ENCODE measurements around the gene RASGRF2. TPM values are rescaled to one million over a fixed set of nuclear protein-coding genes. Genes with fewer than 3 reads are reported as not detected.

The RASGRF2 gene
- total RNA-seq, 1 donor from 2014 or later, result 4.8 TPM

GRCh38 chr5:81249240-81249639 is 289.1 kb downstream of the RASGRF2 start:
- intact Hi-C loops (cut with micrococcal nuclease), result no loop called here
- peaks cover 69% of the 10 kb centered on the region for H3K36me3 ChIP-seq
- no peak for DNase-seq
- peak overlapping the region; percentile 6 for H3K4me3 ChIP-seq
- H3K27ac ChIP-seq (replicated peaks), result peak overlapping the region; percentile 25
- H3K27me3 ChIP-seq (ENCODE audit: low read depth), result no peaks in the 10 kb centered on the region
- H3K9me3 ChIP-seq (replicated peaks), result no peaks in the 10 kb centered on the region
- TF ChIP-seq CTCF (IDR thresholded peaks at IDR 0.05; ENCODE audit: borderline replicate concordance), result no peak
- H3K4me1 ChIP-seq, result peaks cover 99% of the 10 kb centered on the region

GRCh38 chr5:81250004-81250403 is 289.8 kb downstream of the RASGRF2 start:
- H3K4me3 ChIP-seq, result no peak overlapping the region
- peak overlapping the region; percentile 20 for H3K27ac ChIP-seq (replicated peaks)
- intact Hi-C loops (cut with micrococcal nuclease), result no loop called here
- no peaks in the 10 kb centered on the region for H3K27me3 ChIP-seq (ENCODE audit: low read depth)
- no peak for DNase-seq
- peaks cover 69% of the 10 kb centered on the region for H3K36me3 ChIP-seq
- TF ChIP-seq CTCF (IDR thresholded peaks at IDR 0.05; ENCODE audit: borderline replicate concordance), result no peak
- peaks cover 96% of the 10 kb centered on the region for H3K4me1 ChIP-seq
- H3K9me3 ChIP-seq (replicated peaks), result no peaks in the 10 kb centered on the region

DNA sequence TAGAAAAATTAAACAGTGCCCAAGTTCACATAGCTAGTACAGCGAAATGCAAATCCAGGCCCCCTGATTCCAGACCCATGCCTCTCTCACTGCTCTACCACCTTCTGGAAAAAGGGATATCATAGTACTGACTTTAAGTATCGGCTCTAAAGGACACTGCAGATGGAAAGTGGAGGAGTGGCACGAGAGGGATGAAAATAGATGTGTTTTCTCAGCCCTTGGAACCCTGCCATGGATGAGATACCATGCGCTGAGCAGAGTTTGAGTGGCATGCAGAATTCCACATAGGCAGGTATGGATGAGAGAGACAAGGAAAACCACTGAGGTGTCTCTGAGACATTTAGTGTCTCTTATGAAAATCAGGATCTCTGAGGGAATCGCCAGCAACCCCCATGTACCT is 291.8 kb downstream of the RASGRF2 start:
- intact Hi-C loops (cut with micrococcal nuclease), result no loop called here
- Histone ChIP-seq H3K4me1 (peaks cover 82% of the 10 kb centered on the region), H3K9me3 (replicated peaks) (no peaks in the 10 kb centered on the region), H3K27me3 (ENCODE audit: low read depth) (no peaks in the 10 kb centered on the region), H3K27ac (replicated peaks) (peak overlapping the region; percentile 63), H3K36me3 (peaks cover 68% of the 10 kb centered on the region), H3K4me3 (no peak overlapping the region)
- no peak for TF ChIP-seq CTCF (IDR thresholded peaks at IDR 0.05; ENCODE audit: borderline replicate concordance)
- DNase-seq, result no peak

GRCh38 chr5:81252904-81253303 is 292.7 kb downstream of the RASGRF2 start:
- peaks cover 72% of the 10 kb centered on the region for H3K4me1 ChIP-seq
- peaks cover 75% of the 10 kb centered on the region for H3K36me3 ChIP-seq
- no peaks in the 10 kb centered on the region for H3K27me3 ChIP-seq (ENCODE audit: low read depth)
- no peak for DNase-seq
- H3K27ac ChIP-seq (replicated peaks), result peak overlapping the region; percentile 63
- H3K9me3 ChIP-seq (replicated peaks), result no peaks in the 10 kb centered on the region
- TF ChIP-seq CTCF (IDR thresholded peaks at IDR 0.05; ENCODE audit: borderline replicate concordance), result no peak
- intact Hi-C loops (cut with micrococcal nuclease), result no loop called here
- H3K4me3 ChIP-seq, result no peak overlapping the region

DNA sequence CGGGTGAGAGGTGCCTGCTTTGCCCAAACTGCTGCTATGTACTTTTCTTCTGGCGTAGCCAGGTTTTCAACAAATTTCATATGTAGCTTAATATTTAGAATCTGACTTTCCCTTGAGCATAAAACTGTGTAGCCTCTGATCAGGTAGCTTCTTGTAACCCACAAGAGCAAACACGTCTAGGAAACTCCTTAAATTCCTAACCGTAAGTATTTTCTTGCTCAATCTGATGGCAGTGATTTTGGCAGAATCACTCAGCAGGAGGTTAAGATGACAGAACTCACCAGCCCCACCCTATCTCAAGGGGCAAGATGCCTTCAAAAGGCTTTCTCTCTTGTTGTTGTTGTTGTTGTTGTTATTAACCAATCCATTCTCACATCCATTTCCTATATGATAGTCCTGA is 293.7 kb downstream of the RASGRF2 start:
- no peak for TF ChIP-seq CTCF (IDR thresholded peaks at IDR 0.05; ENCODE audit: borderline replicate concordance)
- Histone ChIP-seq H3K27ac (replicated peaks) (no peak overlapping the region), H3K9me3 (replicated peaks) (no peaks in the 10 kb centered on the region), H3K4me1 (peaks cover 62% of the 10 kb centered on the region), H3K27me3 (ENCODE audit: low read depth) (no peaks in the 10 kb centered on the region), H3K4me3 (no peak overlapping the region), H3K36me3 (peaks cover 85% of the 10 kb centered on the region)
- intact Hi-C loops (cut with micrococcal nuclease), result no loop called here
- DNase-seq, result no peak
